ENCODE results near the gene DCAF6.

- no peak for TF ChIP-seq CTCF (IDR thresholded peaks at IDR 0.05; ENCODE audit: low read depth, low read length)
- TF ChIP-seq EZH2phosphoT487 (IDR thresholded peaks at IDR 0.05; ENCODE audit: low read depth) = no peak
Measured at GRCh38 chr1:167933788-167934187, 2.7 kb upstream of the DCAF6 start.
